ENCODE results near the gene HOXB3.

Gene HOXB3

GRCh38 chr17:48600244-48601098 lies 10.4 kb upstream of the HOXB3 start:
- DNase-seq (ENCODE audit: extremely low read depth in 1 of 2, low read depth in 1 of 2) = no peak

GRCh38 chr17:48599354-48599753 lies 9.3 kb upstream of the HOXB3 start:
- no peak for DNase-seq (ENCODE audit: extremely low read depth in 1 of 2, low read depth in 1 of 2)

GRCh38 chr17:48598736-48599135 lies 8.7 kb upstream of the HOXB3 start:
- no peak for DNase-seq (ENCODE audit: extremely low read depth in 1 of 2, low read depth in 1 of 2)

- DNase-seq (ENCODE audit: extremely low read depth in 1 of 2, low read depth in 1 of 2) = no peak
Observed at GRCh38 chr17:48597778-48598631, 8.0 kb upstream of the HOXB3 start.

GRCh38 chr17:48597528-48597777 lies 7.4 kb upstream of the HOXB3 start:
- DNase-seq (ENCODE audit: extremely low read depth in 1 of 2, low read depth in 1 of 2) = no peak

- DNase-seq (ENCODE audit: extremely low read depth in 1 of 2, low read depth in 1 of 2) = no peak
Observed at GRCh38 chr17:48596735-48597527, 6.9 kb upstream of the HOXB3 start.

- DNase-seq (ENCODE audit: extremely low read depth in 1 of 2, low read depth in 1 of 2) = no peak
Observed at GRCh38 chr17:48596000-48596734, 6.1 kb upstream of the HOXB3 start.

- DNase-seq (ENCODE audit: extremely low read depth in 1 of 2, low read depth in 1 of 2) = no peak
Observed at GRCh38 chr17:48595278-48595999, 5.4 kb upstream of the HOXB3 start.

GRCh38 chr17:48594538-48595277 lies 4.7 kb upstream of the HOXB3 start:
- no peak for DNase-seq (ENCODE audit: extremely low read depth in 1 of 2, low read depth in 1 of 2)

GRCh38 chr17:48593840-48594537 lies 3.9 kb upstream of the HOXB3 start:
- DNase-seq (ENCODE audit: extremely low read depth in 1 of 2, low read depth in 1 of 2) = peak in 1 of 2 donors; percentile 73

- DNase-seq (ENCODE audit: extremely low read depth in 1 of 2, low read depth in 1 of 2) = no peak
Observed at GRCh38 chr17:48593126-48593829, 3.2 kb upstream of the HOXB3 start, which contains the start of gene HOXB5. Gene HOXB5, minus strand, starts transcription at chr17:48593779. Its CDS starts 97 bp downstream, at chr17:48593682.

GRCh38 chr17:48592577-48592976 lies 2.5 kb upstream of the HOXB3 start:
- DNase-seq (ENCODE audit: extremely low read depth in 1 of 2, low read depth in 1 of 2) = no peak

GRCh38 chr17:48592057-48592514 lies 2.0 kb upstream of the HOXB3 start:
- DNase-seq (ENCODE audit: extremely low read depth in 1 of 2, low read depth in 1 of 2) = no peak

- no peak for DNase-seq (ENCODE audit: extremely low read depth in 1 of 2, low read depth in 1 of 2)
Observed at GRCh38 chr17:48591255-48592056, 1.4 kb upstream of the HOXB3 start.

- no peak for DNase-seq (ENCODE audit: extremely low read depth in 1 of 2, low read depth in 1 of 2)
Observed at GRCh38 chr17:48590607-48591161, 643 bp upstream of the HOXB3 start.

- no peak for DNase-seq (ENCODE audit: extremely low read depth in 1 of 2, low read depth in 1 of 2)
Observed at GRCh38 chr17:48589060-48589830, 796 bp downstream of the HOXB3 start.

Measured in activated CD8-positive, alpha-beta memory T cell treated with anti-CD3 and anti-CD28 coated beads for 1 hour (primary cell).